Adrenal gland (tissue), 12 donors: Measurements from ENCODE around the gene SGCB. TPM values are rescaled to one million over a fixed set of nuclear protein-coding genes. Genes with fewer than 3 reads are reported as not detected.

Experiments
- DNase-seq, 7 donors: peaks; one replicate each; pipeline ENCODE4 v3.0.0-alpha.2; 2019 to 2020
- H3K27ac ChIP-seq, 5 donors: fragments of 200-600 bp; sonication (generic) in 4 of 5; 1 replicate in 3 of 5; 2 replicates in 2 of 5; pipeline versions ENCODE4 v1.5.1 to v1.8.0; 2016 to 2020; ENCODE audit warnings: mild to moderate bottlenecking in 1 of 5
- H3K27me3 ChIP-seq: fragments of 200-600 bp; 2 replicates; pipeline ENCODE4 v1.8.0; 2021
- H3K36me3 ChIP-seq, 2 donors: fragments of 200-600 bp; replicated peaks in 1 of 2; 1 replicate in 1 of 2; 2 replicates in 1 of 2; pipeline versions ENCODE4 v1.5.1 to v1.8.0; 2018 to 2022
- H3K4me1 ChIP-seq, 2 donors: fragments of 200-600 bp; replicated peaks in 1 of 2; 1 replicate in 1 of 2; 2 replicates in 1 of 2; pipeline versions ENCODE4 v1.5.1 to v1.8.0; 2018 to 2021
- H3K4me3 ChIP-seq, 4 donors: fragments of 200-600 bp; sonication (generic) in 3 of 4; one replicate each; pipeline ENCODE4 v1.5.1; 2016 to 2018
- H3K9me3 ChIP-seq, 3 donors: fragments of 200-600 bp; sonication (generic) in 1 of 3; replicated peaks in 1 of 3; 1 replicate in 2 of 3; 2 replicates in 1 of 3; pipeline versions ENCODE4 v1.5.1 to v1.8.0; 2016 to 2021
- CTCF ChIP-seq, 6 experiments: fragments of 450-650 bp in 4 of 6; fragments of 200-600 bp in 2 of 6; sonication (generic) in 1 of 6; IDR thresholded peaks; 1 replicate in 5 of 6; 2 replicates in 1 of 6; pipeline versions ENCODE4 v1.5.1 to v1.8.0; 2016 to 2021; ENCODE audit warnings: antibody characterized with exemption in 6 of 6, mild to moderate bottlenecking in 2 of 6, moderate library complexity in 1 of 6
- POLR2A ChIP-seq, 2 donors: fragments of 450-650 bp; IDR thresholded peaks; one replicate each; pipeline ENCODE4 v1.6.1; 2017; ENCODE audit warnings: antibody characterized with exemption in 2 of 2, mild to moderate bottlenecking in 2 of 2, moderate library complexity in 1 of 2
- WGBS, 4 donors: extraction: QIAGEN DNeasy Blood & Tissue Kit in 2 of 4; methylation state at CpG; one replicate each; pipeline versions ENCODE4 v1.1.5 to v1.1.7; 2013 to 2017; 5-methylcytosine and 5-hydroxymethylcytosine counted together
- intact Hi-C, 2 donors: fragments of 100-400 bp; cut with DNase I; formaldehyde crosslinking; loops; one replicate each; pipeline versions ENCODE4 v1.14.1 to v1.15.0; 2022 to 2023
- polyA plus RNA-seq, 3 donors: library from polyadenylated mRNA; stranded (reverse); fragments of 200-250 nt in 2 of 3; fragments of 350-450 nt in 1 of 3; fragmentation: Illumina TruSeq in 1 of 3; extraction: RNeasy Lipid Tissue Mini Kit (QIAGEN cat#74804) in 1 of 3; gene quantifications; one replicate each; pipeline ENCODE4 v1.2.3, GENCODE V29; 2013 to 2014
- total RNA-seq, 9 donors: library from RNA; depleted of rRNA in 4 of 9; stranded (reverse); fragments of >200 nt in 4 of 9; fragments of 120-200 nt in 1 of 9; fragmentation: NEBNext Ultra II Directional in 1 of 9; extraction: Animal tissue kit (Norgen Biotek cat#: 25700) in 1 of 9; gene quantifications; one replicate each; pipeline versions ENCODE4 v1.1.0 to v1.2.4, GENCODE V29; 2013 to 2023
- donor health status: healthy with polysubstance abuse.
- donor health status: Bipolar disorder and iron deficiency.
- donor health status: DM: yes; HTN: yes; CAD: no.
- donor health status: DM: no; HTN: no; CAD: no.
- donor health status: DM: no; HTN: no; CAD: no.
- donor health status: DM: yes; HTN: yes; CAD: no.

SGCB gene
- total and polyA plus RNA-seq, 12 donors: 7.7 to 55.3 (median 27.1) TPM

GRCh38 chr4:52001616-52002015 lies 36.5 kb downstream of the SGCB start:
- H3K27ac ChIP-seq: no peak overlapping the region
- TF ChIP-seq CTCF (IDR thresholded peaks at IDR 0.05) (no peak), POLR2A (IDR thresholded peaks at IDR 0.05) (no peak)
- no peak overlapping the region for H3K4me3 ChIP-seq
- DNase-seq: no peak
- 71 to 82% (median 79%) methylated on average over 2 of the region's 2 CpGs for WGBS, 4 donors
- H3K27me3 ChIP-seq: no peaks in the 10 kb centered on the region
- no peaks in the 10 kb centered on the region for H3K9me3 ChIP-seq
- H3K4me1 ChIP-seq: no peaks in the 10 kb centered on the region
- intact Hi-C loops: no loop called here
- H3K36me3 ChIP-seq: no peaks in the 10 kb centered on the region

- H3K4me3 ChIP-seq: no peak overlapping the region
- H3K27ac ChIP-seq: no peak overlapping the region
- no peaks in the 10 kb centered on the region for H3K36me3 ChIP-seq
- no peak for TF ChIP-seq POLR2A (IDR thresholded peaks at IDR 0.05)
- no peak for TF ChIP-seq CTCF (IDR thresholded peaks at IDR 0.05)
- no peaks in the 10 kb centered on the region for H3K27me3 ChIP-seq
- no peaks in the 10 kb centered on the region for H3K4me1 ChIP-seq
- no peak for DNase-seq
- no peaks in the 10 kb centered on the region for H3K9me3 ChIP-seq
- WGBS, 4 donors: 85 to 93% (median 91%) methylated on average over 5 of the region's 5 CpGs
- intact Hi-C loops: no loop called here
Observed at GRCh38 chr4:51999250-51999649, 38.8 kb downstream of the SGCB start.

DNA sequence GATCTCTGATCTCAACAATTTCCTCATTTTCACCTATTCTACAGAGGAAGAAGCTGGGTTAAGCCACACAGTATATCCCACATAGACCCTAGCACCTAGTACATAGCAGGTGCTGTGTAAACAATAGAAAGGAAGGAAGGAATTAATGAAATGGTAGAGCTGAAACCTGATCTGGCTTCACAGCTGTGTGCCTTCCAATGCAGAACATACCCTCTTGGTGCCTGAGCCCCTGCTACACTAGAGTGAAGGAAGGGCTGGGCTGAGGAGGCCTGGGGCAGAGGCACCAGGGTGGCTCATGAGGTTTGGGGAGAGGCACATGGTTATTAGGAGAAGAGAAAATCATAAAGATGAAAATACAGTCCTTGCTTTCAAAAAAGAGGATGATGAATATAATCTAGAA lies 39.3 kb downstream of the SGCB start:
- Histone ChIP-seq H3K4me1 (no peaks in the 10 kb centered on the region), H3K27ac (no peak overlapping the region), H3K9me3 (no peaks in the 10 kb centered on the region), H3K27me3 (no peaks in the 10 kb centered on the region), H3K4me3 (no peak overlapping the region), H3K36me3 (no peaks in the 10 kb centered on the region)
- no peak for DNase-seq
- TF ChIP-seq POLR2A (IDR thresholded peaks at IDR 0.05) (no peak), CTCF (IDR thresholded peaks at IDR 0.05) (no peak)
- intact Hi-C loops: no loop called here

DNA sequence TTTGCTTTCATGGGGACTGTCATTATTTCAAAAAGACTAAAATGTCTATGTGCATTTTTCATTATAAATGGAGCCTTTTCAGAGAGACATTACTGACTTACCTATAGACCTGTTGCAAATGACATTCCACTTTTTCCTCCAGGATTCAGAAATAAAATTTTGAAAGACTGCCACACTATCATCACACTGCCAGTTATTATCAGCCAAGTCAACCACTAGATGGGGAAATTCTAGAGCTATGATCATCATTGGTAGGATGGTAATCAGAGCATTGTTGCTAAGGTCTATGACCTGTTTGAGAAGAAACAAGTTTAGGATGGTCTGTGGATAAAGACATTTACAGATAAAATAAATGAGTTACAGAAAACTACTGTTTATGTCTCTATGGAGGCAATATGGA lies 40.5 kb downstream of the SGCB start:
- no peak for TF ChIP-seq POLR2A (IDR thresholded peaks at IDR 0.05)
- TF ChIP-seq CTCF (IDR thresholded peaks at IDR 0.05): no peak

More for the DNA sequence above, 40.5 kb downstream of the SGCB start:
- Histone ChIP-seq H3K36me3 (no peaks in the 10 kb centered on the region), H3K4me3 (no peak overlapping the region), H3K27ac (no peak overlapping the region), H3K27me3 (no peaks in the 10 kb centered on the region), H3K4me1 (no peaks in the 10 kb centered on the region), H3K9me3 (no peaks in the 10 kb centered on the region)
- no peak for DNase-seq
- intact Hi-C loops: no loop called here
